ENCODE measurements around the gene GPM6B.

Gene GPM6B

GRCh38 chrX:13770013-13770535 is 46.8 kb downstream of the GPM6B start:
- DNase-seq (ENCODE audit: low read depth in 1 of 2, low spot score in 1 of 2), result no peak

DNA sequence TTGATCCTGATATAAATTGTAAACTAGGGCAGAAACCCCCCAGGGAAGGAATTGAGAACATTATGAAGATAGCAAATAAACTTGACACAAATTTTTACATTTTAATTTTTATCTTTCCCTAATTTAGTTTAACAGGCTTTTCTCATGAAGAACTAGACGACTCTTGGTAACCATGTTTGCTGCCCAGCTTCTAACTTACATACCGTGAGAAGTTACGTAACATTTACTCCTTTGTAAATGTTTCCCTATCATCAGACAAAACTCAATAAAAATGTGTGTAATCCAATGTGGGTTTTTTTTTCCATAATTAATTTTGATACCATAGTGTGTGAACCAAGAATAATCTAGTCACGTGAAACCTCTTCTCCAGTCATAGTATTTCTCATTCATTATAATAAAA is 48.0 kb downstream of the GPM6B start:
- DNase-seq (ENCODE audit: low read depth in 1 of 2, low spot score in 1 of 2), result no peak

DNA sequence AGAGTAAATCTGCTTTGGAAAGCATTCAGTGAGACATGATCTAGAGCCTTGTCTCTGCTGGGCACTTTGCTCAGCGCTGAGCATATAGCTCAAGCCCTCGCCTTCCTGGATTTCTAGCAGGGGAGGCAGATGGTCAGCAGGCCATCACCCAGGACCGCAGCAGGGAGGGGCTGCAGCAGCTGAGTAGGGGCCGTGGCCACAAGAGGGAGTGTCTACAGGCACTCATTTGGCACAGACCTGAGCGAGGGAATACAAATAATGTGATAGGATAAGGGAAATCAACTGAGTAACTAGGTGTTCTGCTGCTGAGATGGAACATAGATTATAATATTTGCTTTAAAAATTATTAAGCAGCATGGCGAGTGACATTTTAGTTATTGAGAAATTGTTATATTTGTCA is 52.1 kb downstream of the GPM6B start:
- DNase-seq (ENCODE audit: low read depth in 1 of 2, low spot score in 1 of 2), result no peak

GRCh38 chrX:13764281-13764680 is 52.6 kb downstream of the GPM6B start:
- DNase-seq (ENCODE audit: low read depth in 1 of 2, low spot score in 1 of 2), result no peak

- no peak for DNase-seq (ENCODE audit: low read depth in 1 of 2, low spot score in 1 of 2)
Observed at GRCh38 chrX:13763489-13763888, 53.4 kb downstream of the GPM6B start.

GRCh38 chrX:13761606-13762414 is 55.1 kb downstream of the GPM6B start:
- DNase-seq (ENCODE audit: low read depth in 1 of 2, low spot score in 1 of 2), result no peak

- DNase-seq (ENCODE audit: low read depth in 1 of 2, low spot score in 1 of 2), result no peak
Observed at GRCh38 chrX:13760426-13760825, 56.5 kb downstream of the GPM6B start.

GRCh38 chrX:13759152-13759718 is 57.7 kb downstream of the GPM6B start:
- no peak for DNase-seq (ENCODE audit: low read depth in 1 of 2, low spot score in 1 of 2)

DNA sequence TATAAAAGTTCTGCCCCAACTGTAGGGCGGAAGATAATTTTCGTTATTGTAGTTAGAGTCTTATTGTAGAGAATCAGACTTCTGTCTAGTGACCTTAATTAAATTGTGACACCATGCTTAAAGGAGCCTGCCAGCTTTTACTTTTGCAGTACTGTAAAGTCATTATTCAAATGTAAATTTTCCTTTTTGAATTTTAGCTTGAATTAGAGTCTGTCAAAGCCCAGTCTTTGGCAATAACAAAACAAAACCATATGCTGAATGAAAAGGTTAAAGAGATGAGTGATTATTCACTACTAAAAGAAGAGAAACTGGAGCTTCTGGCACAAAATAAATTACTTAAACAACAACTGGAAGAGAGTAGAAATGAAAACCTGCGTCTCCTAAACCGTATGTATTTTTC is 60.5 kb downstream of the GPM6B start:
- DNase-seq (ENCODE audit: low read depth in 1 of 2, low spot score in 1 of 2), result no peak

DNA sequence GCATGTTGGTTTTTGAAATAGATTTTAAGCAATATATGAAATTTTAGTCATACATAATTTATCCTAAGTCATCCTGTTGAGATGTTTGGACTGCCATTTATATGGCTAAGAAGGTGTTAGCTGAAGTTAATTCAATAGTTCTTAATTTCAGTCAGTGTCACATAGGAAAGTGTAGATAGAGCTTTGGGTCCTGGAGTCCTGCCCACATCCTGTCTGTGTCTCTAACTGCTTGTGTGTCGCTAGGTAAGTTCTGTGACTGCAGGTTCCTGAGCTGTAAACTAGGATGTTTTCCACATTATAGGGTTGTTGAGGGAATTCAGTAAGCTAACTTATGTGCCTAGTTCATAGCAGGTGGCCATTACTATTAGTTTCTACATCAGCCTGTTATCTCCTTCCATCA is 61.6 kb downstream of the GPM6B start:
- DNase-seq (ENCODE audit: low read depth in 1 of 2, low spot score in 1 of 2), result no peak

- no peak for DNase-seq (ENCODE audit: low read depth in 1 of 2, low spot score in 1 of 2)
Observed at GRCh38 chrX:13754765-13755164, 62.1 kb downstream of the GPM6B start.

- DNase-seq (ENCODE audit: low read depth in 1 of 2, low spot score in 1 of 2), result no peak
Observed at GRCh38 chrX:13752646-13753045, 64.2 kb downstream of the GPM6B start.

- no peak for DNase-seq (ENCODE audit: low read depth in 1 of 2, low spot score in 1 of 2)
Observed at GRCh38 chrX:13752141-13752540, 64.8 kb downstream of the GPM6B start.

- DNase-seq (ENCODE audit: low read depth in 1 of 2, low spot score in 1 of 2), result no peak
Observed at GRCh38 chrX:13750812-13751211, 66.1 kb downstream of the GPM6B start.

GRCh38 chrX:13750204-13750603 is 66.7 kb downstream of the GPM6B start:
- no peak for DNase-seq (ENCODE audit: low read depth in 1 of 2, low spot score in 1 of 2)

DNA sequence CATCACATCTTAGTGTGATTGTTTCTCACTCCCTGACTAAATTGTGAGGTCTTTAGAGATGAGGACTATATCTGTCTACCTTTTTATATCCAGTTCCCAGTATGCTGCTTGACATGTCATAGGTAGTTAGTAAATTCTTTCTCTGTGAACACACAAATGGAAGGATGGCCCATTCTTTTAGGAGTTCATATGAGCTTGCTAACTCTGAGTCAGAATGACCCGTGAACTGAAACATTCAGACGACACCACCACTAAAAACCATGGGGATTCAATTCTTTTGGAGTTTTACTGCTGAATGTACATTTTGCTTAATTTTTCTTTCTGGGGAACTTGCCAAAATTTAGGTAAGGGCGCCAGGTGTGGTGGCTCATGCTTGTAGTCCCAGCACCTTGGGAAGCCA is 68.4 kb downstream of the GPM6B start:
- no peak for DNase-seq (ENCODE audit: low read depth in 1 of 2, low spot score in 1 of 2)

- no peak for DNase-seq (ENCODE audit: low read depth in 1 of 2, low spot score in 1 of 2)
Observed at GRCh38 chrX:13747836-13748235, 69.1 kb downstream of the GPM6B start.

DNA sequence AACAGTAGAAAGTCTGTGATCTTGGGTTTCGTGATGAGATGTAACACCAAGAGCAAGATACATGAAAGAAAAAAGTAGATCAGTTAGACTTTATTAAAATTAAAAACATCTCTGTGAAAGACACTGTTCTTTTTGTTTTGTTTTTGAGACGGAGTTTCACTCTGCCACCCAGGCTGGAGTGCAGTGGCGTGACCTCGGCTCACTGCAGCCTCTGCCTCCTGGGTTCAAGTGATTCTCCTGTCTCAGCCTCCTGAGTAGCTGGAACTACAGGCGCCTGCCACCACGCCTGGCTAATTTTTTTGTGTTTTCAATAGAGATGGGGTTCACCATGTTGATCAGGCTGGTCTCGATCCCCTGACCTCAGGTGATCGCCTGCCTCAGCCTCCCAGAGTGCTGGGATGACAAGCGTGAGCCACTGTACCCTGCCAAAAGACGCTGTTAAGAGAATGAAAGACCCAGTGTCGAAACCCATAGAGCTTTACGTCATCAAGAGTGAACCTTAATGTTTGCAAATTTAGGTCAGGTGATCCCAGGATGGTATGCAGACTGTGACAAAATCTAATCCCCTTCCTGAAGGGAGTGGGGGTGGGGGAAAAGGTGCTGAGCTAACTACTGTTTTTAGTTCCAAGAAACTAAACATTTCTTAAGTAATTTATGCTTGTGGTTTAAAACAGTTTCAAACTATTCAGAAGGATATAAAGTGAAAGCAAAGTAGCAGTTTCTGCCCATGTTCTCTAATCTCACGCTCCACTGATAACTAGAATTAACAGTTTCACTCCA is 74.3 kb downstream of the GPM6B start:
- peak in 1 of 2 donors; percentile 17 for DNase-seq (ENCODE audit: low read depth in 1 of 2, low spot score in 1 of 2)

DNA sequence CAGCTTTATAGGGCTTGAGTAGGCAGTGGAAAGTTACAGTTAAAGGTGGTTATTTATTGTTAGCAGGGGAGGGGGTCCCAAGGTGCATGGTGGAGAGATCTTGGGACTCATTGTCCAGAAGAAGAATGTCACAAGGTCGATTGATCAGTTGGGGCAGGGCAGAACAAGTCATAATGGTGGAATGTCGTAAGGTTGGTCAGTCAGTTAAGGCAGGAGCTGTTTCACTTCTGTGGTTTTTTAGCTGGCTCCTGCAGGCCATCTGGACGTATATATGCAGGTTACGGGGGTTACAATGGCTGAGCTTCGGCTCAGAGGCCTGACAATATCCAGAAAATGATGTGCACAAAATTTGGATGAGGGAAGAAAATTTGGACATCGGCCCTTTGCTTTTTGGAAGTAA is 75.2 kb downstream of the GPM6B start:
- no peak for DNase-seq (ENCODE audit: low read depth in 1 of 2, low spot score in 1 of 2)

GRCh38 chrX:13734278-13735172 is 82.4 kb downstream of the GPM6B start, which contains the start of the genes OFD1 and TRAPPC2:
Gene OFD1, plus strand, starts transcription at chrX:13734748. Its CDS starts 324 bp downstream, at chrX:13735072.
Gene TRAPPC2, minus strand, starts transcription at chrX:13734620. Its CDS starts 14,657 bp downstream, at chrX:13719963.
- peak; percentile 72 to 85 for DNase-seq (ENCODE audit: low read depth in 1 of 2, low spot score in 1 of 2)

DNA sequence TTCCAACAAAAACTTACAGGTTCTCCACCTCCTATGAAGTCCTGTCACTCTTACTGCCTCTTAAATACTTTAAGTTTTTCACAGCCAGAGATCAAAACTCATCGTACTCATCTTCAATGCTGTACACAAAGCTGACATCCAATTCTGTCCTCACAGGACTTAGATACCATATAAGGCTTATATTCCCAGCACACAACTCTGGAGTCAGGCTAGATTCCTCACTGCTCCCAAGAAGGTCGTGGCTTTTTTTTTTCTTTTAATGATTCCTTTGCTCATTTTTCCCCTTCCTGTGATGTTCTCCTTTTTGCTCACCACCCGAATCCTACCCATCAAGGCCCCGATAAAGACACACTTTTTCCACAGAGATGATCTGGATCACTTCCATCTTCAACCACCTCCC is 83.4 kb downstream of the GPM6B start:
- DNase-seq (ENCODE audit: low read depth in 1 of 2, low spot score in 1 of 2), result no peak

All from activated T-helper 1 cell treated with anti-CD3 and anti-CD28 coated beads, Interleukin-2, amount 50 U/mL, for 16 hours (primary cell).